ENCODE data around the gene FMN1.

Gene FMN1

GRCh38 chr15:33119273-33119672 lies 75.2 kb downstream of the FMN1 start:
- no peak for DNase-seq

- DNase-seq, result no peak
Measured at GRCh38 chr15:33116198-33116597, 78.3 kb downstream of the FMN1 start.

- no peak for DNase-seq
Measured at GRCh38 chr15:33115191-33115861, 79.2 kb downstream of the FMN1 start.

- no peak for DNase-seq
Measured at GRCh38 chr15:33114374-33114717, 80.2 kb downstream of the FMN1 start.

GRCh38 chr15:33113666-33114373 lies 80.7 kb downstream of the FMN1 start:
- DNase-seq, result no peak

GRCh38 chr15:33112541-33113105 lies 81.9 kb downstream of the FMN1 start:
- DNase-seq, result no peak

- no peak for DNase-seq
Measured at GRCh38 chr15:33111041-33111451, 83.5 kb downstream of the FMN1 start.

GRCh38 chr15:33109345-33109744 lies 85.2 kb downstream of the FMN1 start:
- DNase-seq, result no peak

- DNase-seq, result no peak
Measured at GRCh38 chr15:33108518-33108917, 86.0 kb downstream of the FMN1 start.

GRCh38 chr15:33107950-33108349 lies 86.6 kb downstream of the FMN1 start:
- DNase-seq, result no peak

- DNase-seq, result no peak
Measured at GRCh38 chr15:33104212-33104611, 90.3 kb downstream of the FMN1 start.

- DNase-seq, result no peak
Measured at GRCh38 chr15:33101036-33101435, 93.5 kb downstream of the FMN1 start.

- no peak for DNase-seq
Measured at GRCh38 chr15:33100314-33100713, 94.2 kb downstream of the FMN1 start.

- no peak for DNase-seq
Measured at GRCh38 chr15:33099739-33100138, 94.8 kb downstream of the FMN1 start.

- no peak for DNase-seq
Measured at GRCh38 chr15:33099213-33099612, 95.3 kb downstream of the FMN1 start.

GRCh38 chr15:33098094-33099058 lies 96.1 kb downstream of the FMN1 start:
- DNase-seq, result no peak

GRCh38 chr15:33096134-33096533 lies 98.4 kb downstream of the FMN1 start:
- no peak for DNase-seq

- DNase-seq, result no peak
Measured at GRCh38 chr15:33095641-33096040, 98.9 kb downstream of the FMN1 start.

GRCh38 chr15:33094336-33094735 lies 100.2 kb downstream of the FMN1 start:
- no peak for DNase-seq

- DNase-seq, result no peak
Measured at GRCh38 chr15:33093222-33093621, 101.3 kb downstream of the FMN1 start.

GRCh38 chr15:33091983-33092693 lies 102.4 kb downstream of the FMN1 start:
- no peak for DNase-seq

Data from NCI-H2029 treated with DMSO at 0.1 percent for 48 hours (cell line).